ENCODE measurements around the gene ADAMTS17. TPM values are rescaled to one million over a fixed set of nuclear protein-coding genes. Genes with fewer than 3 reads are reported as not detected.

ADAMTS17 gene
- total RNA-seq, 1 donor from 2014 or later, result 0.99 TPM

- Histone ChIP-seq H3K4me1 (no peaks in the 10 kb centered on the region), H3K36me3 (no peaks in the 10 kb centered on the region), H3K27ac (replicated peaks) (no peak overlapping the region), H3K27me3 (ENCODE audit: low read depth) (no peaks in the 10 kb centered on the region), H3K9me3 (replicated peaks) (no peaks in the 10 kb centered on the region), H3K4me3 (no peak overlapping the region)
- intact Hi-C loops (cut with micrococcal nuclease), result no loop called here
- no peak for TF ChIP-seq CTCF (IDR thresholded peaks at IDR 0.05; ENCODE audit: borderline replicate concordance)
- DNase-seq, result no peak
Measured at GRCh38 chr15:99966815-99967214, 375.0 kb downstream of the ADAMTS17 start.

GRCh38 chr15:99965376-99965775 is 376.4 kb downstream of the ADAMTS17 start:
- no peaks in the 10 kb centered on the region for H3K4me1 ChIP-seq
- TF ChIP-seq CTCF (IDR thresholded peaks at IDR 0.05; ENCODE audit: borderline replicate concordance), result no peak
- H3K27me3 ChIP-seq (ENCODE audit: low read depth), result no peaks in the 10 kb centered on the region
- H3K27ac ChIP-seq (replicated peaks), result no peak overlapping the region
- no peak for DNase-seq
- intact Hi-C loops (cut with micrococcal nuclease), result no loop called here
- no peak overlapping the region for H3K4me3 ChIP-seq
- H3K36me3 ChIP-seq, result no peaks in the 10 kb centered on the region
- H3K9me3 ChIP-seq (replicated peaks), result no peaks in the 10 kb centered on the region

GRCh38 chr15:99963976-99964375 is 377.8 kb downstream of the ADAMTS17 start:
- H3K4me3 ChIP-seq, result no peak overlapping the region
- DNase-seq, result no peak

GRCh38 chr15:99963096-99963825 is 378.5 kb downstream of the ADAMTS17 start:
- TF ChIP-seq CTCF (IDR thresholded peaks at IDR 0.05; ENCODE audit: borderline replicate concordance), result no peak
- Histone ChIP-seq H3K4me3 (no peak overlapping the region), H3K36me3 (no peaks in the 10 kb centered on the region), H3K4me1 (no peaks in the 10 kb centered on the region), H3K27me3 (ENCODE audit: low read depth) (peaks cover 8% of the 10 kb centered on the region), H3K27ac (replicated peaks) (no peak overlapping the region), H3K9me3 (replicated peaks) (no peaks in the 10 kb centered on the region)
- no peak for DNase-seq
- intact Hi-C loops (cut with micrococcal nuclease), result no loop called here

More at GRCh38 chr15:99963976-99964375, 377.8 kb downstream of the ADAMTS17 start:
- Histone ChIP-seq H3K4me1 (no peaks in the 10 kb centered on the region), H3K9me3 (replicated peaks) (no peaks in the 10 kb centered on the region), H3K27me3 (ENCODE audit: low read depth) (peaks cover 8% of the 10 kb centered on the region), H3K27ac (replicated peaks) (no peak overlapping the region), H3K36me3 (no peaks in the 10 kb centered on the region)
- intact Hi-C loops (cut with micrococcal nuclease), result no loop called here
- no peak for TF ChIP-seq CTCF (IDR thresholded peaks at IDR 0.05; ENCODE audit: borderline replicate concordance)

GRCh38 chr15:99962006-99962561 is 379.7 kb downstream of the ADAMTS17 start:
- no peak for TF ChIP-seq CTCF (IDR thresholded peaks at IDR 0.05; ENCODE audit: borderline replicate concordance)
- Histone ChIP-seq H3K4me1 (no peaks in the 10 kb centered on the region), H3K9me3 (replicated peaks) (no peaks in the 10 kb centered on the region), H3K4me3 (no peak overlapping the region), H3K36me3 (no peaks in the 10 kb centered on the region), H3K27ac (replicated peaks) (no peak overlapping the region), H3K27me3 (ENCODE audit: low read depth) (peaks cover 13% of the 10 kb centered on the region)
- no peak for DNase-seq
- intact Hi-C loops (cut with micrococcal nuclease), result no loop called here
